C4-2B (cell line): Measurements from ENCODE around the gene TRIM63.

Experiments used
- H3K27ac ChIP-seq: fragments of 450-650 bp; 2 replicates; pipeline ENCODE4 v1.5.1; 2017
- ZFX ChIP-seq: fragments of 450-650 bp; IDR thresholded peaks from 2 replicates; pipeline ENCODE4 v1.6.1; 2017
- TF ChIP-seq, protein P1 (sequence below): fragments of 450-650 bp; conservative IDR thresholded peaks from 2 replicates; pipeline ENCODE4 v1.5.1; 2017; ENCODE audit warnings: mild to moderate bottlenecking

TRIM63 gene

DNA sequence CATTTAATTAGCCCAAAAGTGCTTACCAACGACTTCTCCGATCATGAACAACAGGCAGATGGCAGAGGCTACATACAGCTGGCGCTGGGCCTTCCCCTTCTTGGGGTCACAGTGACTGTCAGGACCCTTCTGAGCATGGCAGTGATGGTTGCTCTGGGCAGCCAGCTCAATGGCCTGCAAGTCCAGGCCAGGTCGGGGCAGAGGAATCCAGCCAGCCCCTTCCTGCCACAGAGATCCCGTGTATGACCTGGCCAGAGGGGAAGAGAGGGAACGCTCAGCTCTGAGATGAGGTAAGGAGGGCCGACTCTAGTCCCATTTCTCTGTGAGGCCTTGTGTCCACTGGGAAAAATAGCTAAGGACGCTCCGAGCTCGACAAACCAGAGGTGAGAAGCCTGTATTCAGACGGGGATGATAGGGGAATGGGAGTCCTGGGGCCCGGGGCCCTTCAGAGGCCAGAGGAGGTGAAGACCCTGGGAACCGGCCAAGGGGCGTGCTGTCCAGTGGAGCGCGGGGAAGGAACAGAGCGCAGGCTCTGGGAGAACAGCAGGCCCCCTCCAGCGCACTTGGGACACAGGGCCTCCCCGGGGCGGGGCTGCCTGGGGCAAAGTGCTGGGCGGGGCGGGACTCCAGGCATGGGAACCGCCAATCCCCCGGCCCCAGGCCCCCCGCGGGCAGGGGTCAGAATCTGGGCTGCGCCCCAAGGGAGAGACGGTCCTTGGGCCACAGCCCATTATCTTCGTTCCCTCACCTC lies 22.3 kb downstream of the TRIM63 start:
- no peak overlapping the region for H3K27ac ChIP-seq
- TF ChIP-seq ZFX: no peak
- TF ChIP-seq, protein P1, sequence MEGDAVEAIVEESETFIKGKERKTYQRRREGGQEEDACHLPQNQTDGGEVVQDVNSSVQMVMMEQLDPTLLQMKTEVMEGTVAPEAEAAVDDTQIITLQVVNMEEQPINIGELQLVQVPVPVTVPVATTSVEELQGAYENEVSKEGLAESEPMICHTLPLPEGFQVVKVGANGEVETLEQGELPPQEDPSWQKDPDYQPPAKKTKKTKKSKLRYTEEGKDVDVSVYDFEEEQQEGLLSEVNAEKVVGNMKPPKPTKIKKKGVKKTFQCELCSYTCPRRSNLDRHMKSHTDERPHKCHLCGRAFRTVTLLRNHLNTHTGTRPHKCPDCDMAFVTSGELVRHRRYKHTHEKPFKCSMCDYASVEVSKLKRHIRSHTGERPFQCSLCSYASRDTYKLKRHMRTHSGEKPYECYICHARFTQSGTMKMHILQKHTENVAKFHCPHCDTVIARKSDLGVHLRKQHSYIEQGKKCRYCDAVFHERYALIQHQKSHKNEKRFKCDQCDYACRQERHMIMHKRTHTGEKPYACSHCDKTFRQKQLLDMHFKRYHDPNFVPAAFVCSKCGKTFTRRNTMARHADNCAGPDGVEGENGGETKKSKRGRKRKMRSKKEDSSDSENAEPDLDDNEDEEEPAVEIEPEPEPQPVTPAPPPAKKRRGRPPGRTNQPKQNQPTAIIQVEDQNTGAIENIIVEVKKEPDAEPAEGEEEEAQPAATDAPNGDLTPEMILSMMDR: no peak

DNA sequence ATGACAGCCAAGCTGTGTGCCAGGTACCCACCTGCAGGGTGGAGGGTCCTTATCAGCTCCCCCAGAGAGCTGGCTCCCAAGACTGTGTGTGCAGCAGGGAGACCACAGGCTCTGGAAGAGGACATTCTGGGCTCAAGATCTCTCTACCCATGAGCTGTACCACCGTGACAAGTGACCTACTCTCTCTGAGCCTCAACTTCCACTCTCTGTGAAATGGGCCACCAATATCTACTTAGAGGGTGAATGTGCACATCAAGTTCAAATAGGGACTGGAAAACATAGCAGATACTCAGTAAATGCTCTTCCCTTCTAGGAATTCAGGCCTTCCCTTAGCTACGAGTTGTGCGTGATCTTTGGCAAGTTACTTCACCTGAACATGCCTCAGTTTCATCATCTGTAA lies 23.0 kb downstream of the TRIM63 start:
- H3K27ac ChIP-seq: no peak overlapping the region
- TF ChIP-seq ZFX: no peak
- TF ChIP-seq, protein P1: no peak

DNA sequence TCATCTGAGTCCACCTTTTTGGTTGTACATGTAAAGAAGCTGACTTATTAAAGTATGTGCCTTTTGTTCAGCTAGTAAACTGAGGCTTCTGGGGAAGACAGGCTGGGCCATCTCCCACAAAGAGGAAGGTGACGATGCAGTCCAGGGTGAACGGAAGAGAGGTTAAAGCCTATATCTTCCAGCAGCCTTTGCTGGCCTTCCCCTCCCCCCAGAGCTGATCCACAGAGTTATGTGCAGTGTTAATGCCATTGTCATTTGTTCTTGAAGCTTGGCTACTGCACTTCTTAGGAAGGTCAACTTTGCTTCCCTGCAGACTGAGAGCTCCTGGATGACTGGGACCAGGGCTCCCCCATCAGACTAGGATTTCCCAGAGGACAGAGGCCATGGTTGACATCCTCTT lies 23.7 kb downstream of the TRIM63 start:
- TF ChIP-seq, protein P1: no peak
- TF ChIP-seq ZFX: no peak
- no peak overlapping the region for H3K27ac ChIP-seq

DNA sequence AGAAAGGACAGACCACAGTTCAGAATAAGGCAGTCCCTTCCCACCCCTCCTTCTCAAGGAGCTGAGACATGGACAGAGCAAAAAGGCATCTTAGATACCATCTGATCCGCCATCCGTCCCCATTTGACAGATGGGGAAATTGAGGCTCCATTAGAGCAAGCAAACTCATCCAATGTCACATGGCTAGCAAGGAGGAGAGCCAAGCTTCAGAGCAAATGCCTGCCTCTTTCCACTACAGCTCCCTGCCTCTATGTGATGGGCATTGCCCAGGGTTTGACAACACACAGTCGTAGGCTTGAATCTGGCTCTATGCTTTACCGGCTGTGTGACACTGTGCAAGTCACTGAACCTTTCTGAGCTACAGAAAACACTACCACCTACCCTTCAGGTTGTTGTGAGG lies 25.5 kb downstream of the TRIM63 start:
- H3K27ac ChIP-seq: no peak overlapping the region
- TF ChIP-seq, protein P1: no peak
- TF ChIP-seq ZFX: no peak

DNA sequence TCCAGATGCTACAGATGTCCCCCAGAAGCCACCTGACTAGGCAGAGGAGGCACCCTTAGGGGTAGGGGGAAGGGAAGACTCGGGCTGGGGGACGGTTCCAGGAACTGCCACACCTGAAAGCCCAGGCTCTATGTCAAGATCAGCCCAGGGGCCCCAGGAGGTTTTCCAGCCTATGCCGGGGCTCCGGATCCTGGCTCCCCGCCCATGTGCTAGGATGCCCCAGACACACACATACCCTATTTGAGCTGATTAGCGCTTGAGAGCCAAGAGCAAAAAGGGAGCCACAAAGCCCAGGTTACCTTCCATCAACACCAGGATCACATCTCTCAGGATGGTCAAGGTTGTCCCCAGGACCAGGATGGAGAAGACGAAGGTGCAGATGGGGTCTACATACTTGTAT lies 26.0 kb downstream of the TRIM63 start:
- TF ChIP-seq, protein P1: no peak
- TF ChIP-seq ZFX: no peak
- no peak overlapping the region for H3K27ac ChIP-seq

DNA sequence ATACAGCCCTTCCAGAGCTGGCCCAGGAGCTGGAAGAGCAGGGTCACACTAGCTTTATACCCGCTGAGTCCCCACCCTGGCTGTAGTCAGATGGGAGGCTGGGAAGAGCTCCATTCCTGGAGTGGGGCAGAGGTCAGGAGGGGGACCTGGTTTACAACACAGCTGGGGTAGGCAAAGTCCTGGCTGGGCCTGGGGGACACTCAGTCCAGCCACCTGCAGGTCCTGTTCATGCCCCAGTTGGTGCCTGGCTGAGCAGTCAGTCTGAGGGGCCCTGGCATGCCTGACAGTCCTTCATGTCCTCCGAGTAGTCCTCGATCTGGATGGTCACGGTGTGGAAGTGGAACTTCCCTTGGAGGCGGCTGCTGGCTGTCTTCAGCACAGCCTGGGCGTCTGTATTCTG lies 28.5 kb downstream of the TRIM63 start:
- TF ChIP-seq ZFX: no peak
- TF ChIP-seq, protein P1: no peak
- no peak overlapping the region for H3K27ac ChIP-seq

DNA sequence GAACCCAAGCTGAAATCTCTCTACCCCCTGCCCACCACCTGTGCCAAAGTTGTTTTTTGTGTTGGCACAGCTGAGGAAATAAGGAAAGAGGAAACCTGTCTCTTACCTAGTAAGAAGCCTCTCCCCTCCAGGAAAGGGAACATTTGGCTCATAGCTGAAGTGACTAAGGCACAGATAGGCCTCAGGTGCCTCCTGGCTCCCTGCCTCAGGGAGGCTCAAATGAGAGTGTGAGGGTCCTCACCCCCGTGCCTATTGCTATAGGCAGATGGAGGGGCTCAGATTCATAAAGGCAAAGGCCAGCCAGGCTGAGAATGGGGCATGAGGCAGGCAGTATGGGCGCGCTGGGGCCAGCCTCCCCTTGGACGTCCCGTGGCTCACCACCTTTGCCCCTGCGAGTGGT lies 29.0 kb downstream of the TRIM63 start:
- H3K27ac ChIP-seq: no peak overlapping the region
- TF ChIP-seq, protein P1: no peak
- TF ChIP-seq ZFX: no peak
